SK-N-SH (cell line): ENCODE data around the gene WDFY2.

Experiments used
- CHD2 ChIP-seq: fragments of 150-350 bp; IDR thresholded peaks from 2 replicates; pipeline ENCODE4 v1.6.1; 2018; ENCODE audit warnings: low read length; ENCODE audit not compliant: partially characterized antibody
- TF ChIP-seq, protein P1 (sequence below): IDR thresholded peaks from 2 replicates; pipeline ENCODE4 v1.4.0; 2012; ENCODE audit warnings: low read depth

DNA sequence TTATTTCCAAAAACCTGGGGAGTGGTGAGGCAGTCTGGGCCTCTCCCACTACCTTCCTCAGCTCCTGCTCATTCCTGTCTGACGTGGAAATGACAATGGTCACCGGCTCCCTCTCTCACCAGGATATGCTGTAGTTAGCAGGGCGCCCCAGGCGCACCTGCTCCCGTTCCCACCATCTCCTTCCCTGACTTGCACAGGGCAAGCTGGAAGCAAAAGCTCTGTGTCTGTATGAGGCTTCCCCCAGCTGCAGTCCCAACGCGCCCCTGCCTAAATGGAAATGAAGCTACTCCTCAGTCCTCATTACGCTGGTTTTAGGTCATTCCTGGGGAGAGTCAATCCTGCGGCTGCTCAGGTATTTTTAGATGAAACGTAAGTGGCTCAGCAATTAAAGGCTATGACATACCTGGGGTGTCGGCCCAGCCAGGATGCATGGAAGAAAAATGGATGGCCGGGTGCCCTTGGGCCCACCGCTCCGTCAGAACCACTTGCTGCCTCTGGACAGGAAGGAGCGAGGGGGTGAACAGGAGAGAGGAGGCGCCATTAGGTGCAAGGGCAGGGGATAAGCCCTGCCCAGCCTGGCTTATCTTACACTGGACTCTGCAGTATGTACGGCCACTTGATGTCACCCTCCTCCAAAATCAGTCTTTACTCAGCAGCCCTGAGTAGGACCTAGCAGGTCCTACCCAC lies 187.3 kb downstream of the WDFY2 start:
- no peak for TF ChIP-seq CHD2
- TF ChIP-seq, protein P1, sequence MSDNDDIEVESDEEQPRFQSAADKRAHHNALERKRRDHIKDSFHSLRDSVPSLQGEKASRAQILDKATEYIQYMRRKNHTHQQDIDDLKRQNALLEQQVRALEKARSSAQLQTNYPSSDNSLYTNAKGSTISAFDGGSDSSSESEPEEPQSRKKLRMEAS: no peak
